H1 (cell line): ENCODE measurements around the gene SRRT.
A peak's percentile ranks its signal among the peaks of the same experiment; 100 is the strongest.

ENCODE experiments used
- CHD1 ChIP-seq: IDR thresholded peaks from 2 replicates; pipeline ENCODE4 v1.6.1; 2012; ENCODE audit warnings: low read depth, low read length, improper control_type of control experiment
- CHD2 ChIP-seq: IDR thresholded peaks from 2 replicates; pipeline ENCODE4 v1.6.1; 2012; ENCODE audit warnings: low read length, improper control_type of control experiment
- CTCF ChIP-seq, 3 experiments: IDR thresholded peaks; 1 replicate in 2 of 3; 2 replicates in 1 of 3; pipeline versions ENCODE4 v1.5.1 to v1.6.1; 2011; ENCODE audit warnings: low read length in 3 of 3, mild to moderate bottlenecking in 3 of 3, inconsistent platforms in 2 of 3, low read depth in 1 of 3, moderate library complexity in 1 of 3; ENCODE audit not compliant: insufficient read depth in 1 of 3; ENCODE audit errors: control extremely low read depth in 1 of 3
- EP300 ChIP-seq, 2 experiments: IDR thresholded peaks; 1 replicate in 1 of 2; 2 replicates in 1 of 2; pipeline ENCODE4 v1.6.1; 2011 to 2012; ENCODE audit warnings: low read depth in 2 of 2, low read length in 2 of 2, mild to moderate bottlenecking in 2 of 2, borderline replicate concordance in 1 of 2, inconsistent platforms in 1 of 2, moderate library complexity in 1 of 2
- EZH2 ChIP-seq: fragments of 200-600 bp; sonication (generic); IDR thresholded peaks from 2 replicates; pipeline ENCODE4 v1.7.1; 2012; ENCODE audit warnings: low read depth, mild to moderate bottlenecking, moderate library complexity, low read length, inconsistent platforms; ENCODE audit not compliant: severe bottlenecking
- GABPA ChIP-seq: IDR thresholded peaks from 2 replicates; pipeline ENCODE4 v1.6.1; 2011; ENCODE audit warnings: mild to moderate bottlenecking, low read length, moderate library complexity, borderline replicate concordance; ENCODE audit not compliant: insufficient read depth
- JUND ChIP-seq: IDR thresholded peaks from 2 replicates; pipeline ENCODE4 v1.6.1; 2011; ENCODE audit warnings: mild to moderate bottlenecking, improper control_type of control experiment, low read length
- MAFK ChIP-seq: IDR thresholded peaks from 2 replicates; pipeline ENCODE4 v1.6.1; 2012; ENCODE audit warnings: low read depth, mild to moderate bottlenecking, improper control_type of control experiment, low read length
- MAX ChIP-seq: IDR thresholded peaks from 2 replicates; pipeline ENCODE4 v1.6.1; 2012; ENCODE audit warnings: inconsistent platforms
- POLR2A ChIP-seq, 2 experiments: IDR thresholded peaks; 1 replicate in 1 of 2; 2 replicates in 1 of 2; pipeline ENCODE4 v1.6.1; 2011; ENCODE audit warnings: low read depth in 2 of 2, low read length in 2 of 2, mild to moderate bottlenecking in 2 of 2; ENCODE audit errors: control extremely low read depth in 1 of 2
- POLR2AphosphoS5 ChIP-seq: IDR thresholded peaks from 2 replicates; pipeline ENCODE4 v1.6.1; 2011; ENCODE audit warnings: low read depth, low read length
- POU5F1 ChIP-seq: IDR thresholded peaks from 2 replicates; pipeline ENCODE4 v1.6.1; 2011; ENCODE audit warnings: low read depth, mild to moderate bottlenecking, low read length, moderate library complexity
- USF2 ChIP-seq: IDR thresholded peaks from 2 replicates; pipeline ENCODE4 v1.6.1; 2011; ENCODE audit warnings: low read length, improper control_type of control experiment
- YY1 ChIP-seq: IDR thresholded peaks from 2 replicates; pipeline ENCODE4 v1.6.1; 2011; ENCODE audit warnings: low read depth, mild to moderate bottlenecking, low read length

GRCh38 chr7:100865372-100865911 is 9.5 kb upstream of the SRRT start:
- TF ChIP-seq CTCF (IDR thresholded peaks at IDR 0.05; ENCODE audit: control extremely low read depth in 1 of 3, insufficient read depth in 1 of 3, low read depth in 1 of 3, low read length in 3 of 3), result peak in 2 of 3 experiments; percentile 8 to 41; a peak in 2 of 4 replicates
- TF ChIP-seq CHD1, result no peak
- TF ChIP-seq USF2, result no peak
- no peak for TF ChIP-seq POLR2AphosphoS5
- no peak for TF ChIP-seq POLR2A (IDR thresholded peaks at IDR 0.05; ENCODE audit: control extremely low read depth in 1 of 2, low read depth in 2 of 2, low read length in 2 of 2)
- TF ChIP-seq YY1, result no peak
- no peak for TF ChIP-seq CHD2
- no peak for TF ChIP-seq JUND
- TF ChIP-seq MAFK, result no peak
- no peak for TF ChIP-seq EZH2
- TF ChIP-seq MAX, result no peak
- TF ChIP-seq POU5F1, result no peak
- no peak for TF ChIP-seq EP300 (IDR thresholded peaks at IDR 0.05; ENCODE audit: borderline replicate concordance in 1 of 2, low read depth in 2 of 2, low read length in 2 of 2)
- TF ChIP-seq GABPA, result no peak
